GM10847 (cell line): Measurements from ENCODE around the gene CMKLR1.

Experiments
- POLR2A ChIP-seq: IDR thresholded peaks from 2 replicates; pipeline ENCODE4 v1.6.1; 2011; ENCODE audit not compliant: insufficient read length; ENCODE audit errors: extremely low read depth

The CMKLR1 gene

DNA sequence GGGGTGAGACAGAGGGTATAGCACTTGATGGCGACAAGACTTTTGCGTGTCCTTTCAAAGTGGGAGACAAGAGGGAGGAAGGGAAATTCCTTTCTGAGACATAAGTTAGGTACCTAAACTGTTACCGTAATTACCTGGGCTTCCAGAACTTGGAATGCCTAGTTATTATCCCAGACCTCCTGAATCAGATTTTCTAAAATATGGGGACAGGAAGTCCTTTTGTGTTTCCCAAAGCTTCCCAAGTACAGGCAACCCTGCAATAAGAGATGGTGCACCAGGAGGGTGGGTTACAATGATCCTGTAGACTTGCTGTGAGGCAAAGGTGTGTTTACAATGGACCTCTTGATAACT, 83.9 kb downstream of the CMKLR1 start:
- TF ChIP-seq POLR2A = no peak

DNA sequence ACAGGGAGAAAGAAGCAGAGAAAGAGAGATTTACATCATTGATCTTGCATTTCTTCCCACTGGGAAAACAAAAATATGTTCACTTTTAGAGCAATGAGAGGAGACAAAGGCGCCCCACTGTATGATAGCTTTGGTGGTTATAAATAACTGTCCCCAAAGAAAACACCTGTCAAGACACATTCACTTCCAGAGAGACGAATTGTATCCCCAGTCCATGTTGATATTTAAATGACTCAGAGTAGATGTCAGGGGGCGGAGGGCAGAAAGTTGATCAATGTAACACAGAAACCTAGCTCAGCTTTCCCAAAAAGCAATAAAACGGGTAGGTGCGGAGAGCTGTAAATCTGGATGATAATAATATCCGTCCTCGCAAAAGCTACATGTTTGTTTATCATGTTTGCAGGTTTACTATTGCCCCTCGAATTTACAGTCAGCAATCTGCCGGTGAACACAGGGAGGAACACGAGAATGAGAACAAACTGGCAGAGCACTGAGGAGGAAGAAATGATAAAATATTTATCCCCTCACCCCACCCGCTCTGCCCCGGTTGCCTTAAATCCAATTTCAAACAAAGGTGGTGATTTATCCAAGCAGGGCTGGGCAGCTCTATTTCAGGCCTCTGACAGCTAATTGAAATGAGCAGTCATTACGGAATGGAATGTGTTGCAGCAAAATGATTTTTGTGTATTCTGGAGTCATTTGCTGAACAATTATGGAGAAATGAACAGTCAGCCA, 84.4 kb downstream of the CMKLR1 start:
- TF ChIP-seq POLR2A = no peak

DNA sequence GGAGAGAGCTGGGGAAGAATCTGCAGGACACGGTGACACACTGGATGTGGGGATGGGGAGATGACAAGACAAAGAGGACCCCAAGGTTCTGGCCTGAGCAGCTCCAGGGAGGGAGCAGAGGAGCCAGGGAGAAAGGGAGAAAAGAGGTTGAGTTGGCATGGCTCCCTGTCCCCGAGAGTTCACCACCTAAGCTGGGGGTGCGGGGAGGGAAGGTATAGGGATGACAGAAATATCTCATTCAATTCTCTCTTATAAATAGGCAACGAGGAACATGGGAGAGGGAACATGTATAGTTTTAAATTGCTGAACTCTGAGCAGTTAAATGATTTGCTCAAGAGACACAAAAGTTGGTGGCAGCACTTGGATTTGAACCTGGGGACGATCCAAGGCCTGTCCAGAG, 85.1 kb downstream of the CMKLR1 start:
- TF ChIP-seq POLR2A = no peak

DNA sequence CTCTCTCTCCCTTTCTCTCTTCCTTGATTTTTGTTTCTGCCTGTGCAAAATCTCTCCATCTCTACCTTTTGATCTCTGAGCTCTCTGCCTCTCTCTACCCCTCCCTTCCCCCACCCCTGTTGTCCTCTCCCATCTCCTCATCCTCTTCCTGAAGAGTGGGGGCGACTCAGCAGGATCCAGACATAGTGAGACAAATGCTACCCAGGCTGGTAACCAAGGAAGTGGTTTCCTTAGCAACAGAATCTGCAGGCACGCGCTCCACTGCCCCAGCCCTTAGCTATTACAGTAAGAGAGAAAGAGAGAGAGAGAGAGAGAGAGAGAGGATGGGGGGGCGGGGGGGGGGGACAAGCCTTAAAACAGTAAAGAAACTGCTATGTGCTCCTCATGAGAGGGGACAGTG, 85.6 kb downstream of the CMKLR1 start:
- no peak for TF ChIP-seq POLR2A

DNA sequence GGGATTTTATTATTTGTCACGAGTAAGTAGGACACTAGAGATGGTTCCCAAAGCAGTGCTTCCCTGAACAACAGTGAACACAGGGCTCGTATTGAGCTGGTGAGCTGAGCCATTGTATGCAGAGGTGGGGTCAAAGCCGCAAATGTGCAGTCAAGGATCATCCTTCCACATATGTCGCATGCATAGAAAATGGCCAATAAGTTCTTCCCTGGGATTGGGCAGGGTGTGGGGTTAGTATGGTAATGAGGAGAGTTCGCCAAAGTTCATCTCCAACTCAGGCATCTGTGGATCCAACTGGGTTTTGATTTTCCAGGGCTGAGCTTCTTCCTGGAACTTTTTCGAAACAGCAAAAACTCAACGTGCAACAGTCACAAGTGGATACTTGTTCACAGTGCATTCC, 86.6 kb downstream of the CMKLR1 start:
- no peak for TF ChIP-seq POLR2A

DNA sequence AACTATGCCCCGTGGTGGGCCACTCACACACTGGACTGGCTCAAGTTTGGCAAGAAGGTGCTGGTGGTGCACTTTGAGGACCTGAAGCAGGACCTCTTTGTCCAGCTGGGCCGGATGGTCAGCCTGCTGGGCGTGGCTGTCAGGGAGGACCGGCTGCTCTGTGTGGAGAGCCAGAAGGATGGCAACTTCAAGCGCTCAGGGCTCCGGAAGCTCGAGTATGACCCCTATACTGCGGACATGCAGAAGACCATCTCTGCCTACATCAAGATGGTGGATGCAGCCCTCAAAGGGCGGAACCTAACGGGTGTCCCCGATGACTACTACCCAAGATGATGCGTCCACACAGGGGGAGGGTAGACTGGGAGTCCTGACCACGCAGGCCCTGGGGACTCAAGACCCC, 91.1 kb downstream of the CMKLR1 start:
- no peak for TF ChIP-seq POLR2A

DNA sequence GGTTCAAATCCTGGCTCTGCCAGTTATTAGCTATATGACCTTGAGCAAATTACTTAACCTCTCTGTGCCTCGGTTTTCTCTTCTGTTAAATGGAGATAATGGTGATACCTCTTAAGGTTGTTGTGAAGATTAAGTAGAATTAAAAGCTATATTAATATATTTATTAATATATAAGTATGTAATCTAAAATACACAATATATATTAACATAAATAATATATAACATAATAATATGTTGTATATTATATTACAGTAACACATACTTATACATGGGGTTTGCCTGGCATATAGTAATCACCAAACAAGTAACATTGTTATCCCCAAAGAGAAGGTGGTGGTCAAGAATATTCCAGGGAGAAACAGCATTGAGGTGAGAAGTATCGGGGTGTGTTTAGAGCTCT, 92.0 kb downstream of the CMKLR1 start:
- no peak for TF ChIP-seq POLR2A

DNA sequence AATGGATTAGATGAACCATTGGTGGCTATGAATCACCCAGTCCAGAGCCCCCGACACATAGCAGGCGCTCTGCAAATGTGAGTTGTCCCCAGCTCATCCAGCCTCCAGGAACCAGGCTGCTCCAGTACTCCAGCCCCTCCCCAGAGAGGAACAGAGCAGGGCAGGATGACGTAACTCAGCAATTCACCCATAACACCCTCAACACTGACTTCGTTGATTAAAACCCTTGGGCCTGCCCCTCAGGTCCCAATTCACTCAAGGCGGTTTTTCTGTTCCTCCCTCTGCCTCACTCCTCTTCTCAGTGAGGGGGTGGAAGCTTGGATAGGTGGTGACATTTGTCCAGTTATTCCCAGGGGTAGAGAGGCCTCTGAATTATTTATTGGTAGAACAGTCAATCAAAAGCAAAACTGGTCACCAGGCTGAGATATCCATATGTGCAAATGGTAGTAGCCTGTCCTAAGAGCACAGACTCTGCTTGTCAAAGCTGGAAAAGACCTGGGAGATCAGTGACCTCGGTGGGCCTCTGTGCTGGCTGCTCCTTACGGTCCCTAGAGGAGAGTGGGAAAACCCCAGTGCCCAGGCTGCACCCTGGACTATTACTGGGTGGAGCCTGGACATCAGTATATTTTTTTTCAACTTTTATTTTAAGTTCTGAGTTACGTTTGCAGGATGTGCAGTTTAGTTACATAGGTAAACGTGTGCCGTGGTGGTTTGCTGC, 97.0 kb downstream of the CMKLR1 start:
- TF ChIP-seq POLR2A = no peak

DNA sequence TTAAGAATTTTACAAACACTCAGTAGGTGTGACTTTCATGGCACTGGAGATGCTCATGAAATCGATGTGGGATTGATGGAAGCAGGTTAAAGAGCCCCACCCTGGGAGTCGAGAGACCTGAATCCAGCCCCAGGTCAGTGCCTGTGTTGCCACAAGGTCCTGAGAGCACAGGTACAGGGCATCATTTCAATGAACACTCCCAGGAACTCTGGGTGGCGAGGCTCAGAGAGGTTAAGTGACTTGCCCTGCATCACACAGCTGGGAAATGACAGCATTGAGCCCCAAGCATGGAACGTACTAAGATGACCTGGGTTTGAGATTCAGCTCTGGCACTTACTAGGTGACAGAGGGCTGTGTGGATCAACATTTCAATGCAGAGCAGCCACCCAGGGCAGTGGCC, 98.2 kb downstream of the CMKLR1 start:
- TF ChIP-seq POLR2A = no peak

DNA sequence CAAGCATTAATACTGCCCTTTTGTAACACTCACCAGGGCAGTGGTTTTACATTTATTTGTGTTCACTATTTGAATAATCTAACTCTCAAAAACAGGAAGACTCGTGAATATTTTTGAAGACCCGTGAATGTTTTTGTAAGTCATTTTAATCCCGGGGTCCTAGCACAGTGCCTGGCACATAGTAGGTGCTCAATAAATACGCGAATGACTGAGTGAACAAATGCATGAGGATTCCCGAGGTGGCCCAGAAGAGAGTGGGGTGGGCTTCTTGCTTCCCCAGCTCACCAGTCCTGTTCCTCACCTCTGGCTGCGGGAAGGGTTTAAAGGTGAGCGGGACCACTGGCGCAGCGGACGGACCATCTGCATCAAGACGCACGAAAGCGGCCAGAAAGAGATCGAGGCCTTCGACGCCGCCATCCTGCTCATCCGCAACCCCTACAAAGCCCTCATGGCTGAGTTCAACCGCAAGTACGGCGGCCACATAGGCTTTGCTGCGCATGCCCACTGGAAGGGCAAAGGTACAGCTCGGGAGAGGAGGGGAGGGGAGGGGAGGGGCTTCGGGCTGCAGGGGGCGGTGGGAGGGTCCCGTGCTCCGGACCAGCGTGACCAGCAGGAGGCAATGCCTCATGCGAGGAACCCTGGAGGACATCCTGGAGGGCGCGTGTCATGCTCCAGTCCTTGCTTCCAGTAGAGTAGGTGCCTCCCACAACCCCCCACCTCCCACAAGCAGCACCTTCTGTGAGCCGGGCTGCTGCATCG, 98.9 kb downstream of the CMKLR1 start:
- TF ChIP-seq POLR2A = no peak

DNA sequence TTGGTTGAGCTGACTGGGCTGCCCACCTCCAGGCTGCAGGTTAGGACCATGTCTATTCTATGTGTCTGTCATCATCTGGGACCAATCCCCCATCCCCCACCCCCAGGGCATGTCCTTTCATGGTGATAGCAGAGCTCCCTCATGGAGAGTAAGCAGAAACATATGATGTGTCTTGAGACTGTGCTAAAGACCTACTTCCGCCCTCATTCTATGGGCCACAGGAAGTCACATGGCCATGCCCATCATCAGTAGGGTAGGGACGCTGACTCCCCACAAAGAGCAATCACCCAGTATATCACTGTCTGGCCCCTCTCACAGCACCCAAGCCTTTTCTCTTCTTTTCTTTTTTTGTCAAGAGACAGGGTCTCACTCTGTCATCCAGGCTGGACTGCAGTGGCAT, 99.7 kb downstream of the CMKLR1 start:
- no peak for TF ChIP-seq POLR2A

DNA sequence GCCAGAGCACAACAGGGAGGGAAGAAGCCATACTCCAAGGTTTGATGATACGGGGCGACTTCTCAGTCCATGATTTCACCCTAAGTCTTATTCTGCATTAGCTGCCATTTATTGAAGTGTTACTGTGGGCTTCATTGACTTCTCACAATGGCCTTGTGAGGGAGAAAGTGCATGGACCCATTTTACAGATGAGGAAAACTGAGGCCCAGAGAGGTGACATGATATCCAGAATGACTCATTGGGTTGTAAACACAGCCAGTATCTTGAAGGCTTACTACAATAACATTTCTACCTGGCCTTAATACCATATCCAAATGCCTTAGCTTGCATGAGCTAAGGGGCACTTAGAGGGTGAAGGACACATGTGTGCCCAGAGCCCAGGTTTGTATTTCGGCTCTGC, 100.6 kb downstream of the CMKLR1 start:
- no peak for TF ChIP-seq POLR2A
